A204.1 (cell line): Measurements from ENCODE around the gene IGSF9.

Source experiments
- FAIRE-seq: peaks from 2 replicates; lab custom pipeline; 2012; peaks lifted over from hg19 to GRCh38; lab: Jason Lieb, UNC

The IGSF9 gene

GRCh38 chr1:159897962-159898361 lies 47.5 kb downstream of the IGSF9 start:
- no peak for FAIRE-seq

GRCh38 chr1:159896546-159896930 lies 48.9 kb downstream of the IGSF9 start:
- FAIRE-seq = no peak

- FAIRE-seq = no peak
These were observed 49.4 kb downstream of the IGSF9 start for GRCh38 chr1:159895836-159896545.

GRCh38 chr1:159895286-159895685 lies 50.1 kb downstream of the IGSF9 start:
- no peak for FAIRE-seq

- no peak for FAIRE-seq
These were observed 52.5 kb downstream of the IGSF9 start for GRCh38 chr1:159892944-159893343.

- no peak for FAIRE-seq
These were observed 53.9 kb downstream of the IGSF9 start for GRCh38 chr1:159891275-159892157.

GRCh38 chr1:159890390-159890789 lies 55.0 kb downstream of the IGSF9 start:
- no peak for FAIRE-seq

GRCh38 chr1:159889821-159890252 lies 55.6 kb downstream of the IGSF9 start:
- no peak for FAIRE-seq

- no peak for FAIRE-seq
These were observed 56.2 kb downstream of the IGSF9 start for GRCh38 chr1:159889202-159889601.

- no peak for FAIRE-seq
These were observed 61.1 kb downstream of the IGSF9 start for GRCh38 chr1:159884296-159884695.

- no peak for FAIRE-seq
These were observed 62.3 kb downstream of the IGSF9 start for GRCh38 chr1:159883134-159883533.

GRCh38 chr1:159882527-159882862 lies 62.9 kb downstream of the IGSF9 start:
- FAIRE-seq = no peak

- FAIRE-seq = no peak
These were observed 63.5 kb downstream of the IGSF9 start for GRCh38 chr1:159881622-159882526.

- no peak for FAIRE-seq
These were observed 65.0 kb downstream of the IGSF9 start for GRCh38 chr1:159880430-159880829.

- no peak for FAIRE-seq
These were observed 65.4 kb downstream of the IGSF9 start for GRCh38 chr1:159879977-159880376.

GRCh38 chr1:159879136-159879535 lies 66.3 kb downstream of the IGSF9 start:
- no peak for FAIRE-seq

GRCh38 chr1:159877695-159878444 lies 67.5 kb downstream of the IGSF9 start:
- FAIRE-seq = no peak
